H4 (cell line): Measurements from ENCODE around the gene RNASEH2A. TPM values are rescaled to one million over a fixed set of nuclear protein-coding genes. Genes with fewer than 3 reads are reported as not detected.

Source experiments
- DNase-seq: peaks from one replicate; pipeline ENCODE4 v3.0.0-alpha.2; 2015; ENCODE audit warnings: low spot score
- total RNA-seq: library from RNA; depleted of rRNA; stranded (reverse); fragments of >200 nt; shearing (Covaris generic); gene quantifications from 2 replicates; pipeline ENCODE4 v1.2.3, GENCODE V29; 2014; rRNA removed

RNASEH2A gene
- total RNA-seq, 1 experiment from 2014 or later: 92.1 TPM

DNA sequence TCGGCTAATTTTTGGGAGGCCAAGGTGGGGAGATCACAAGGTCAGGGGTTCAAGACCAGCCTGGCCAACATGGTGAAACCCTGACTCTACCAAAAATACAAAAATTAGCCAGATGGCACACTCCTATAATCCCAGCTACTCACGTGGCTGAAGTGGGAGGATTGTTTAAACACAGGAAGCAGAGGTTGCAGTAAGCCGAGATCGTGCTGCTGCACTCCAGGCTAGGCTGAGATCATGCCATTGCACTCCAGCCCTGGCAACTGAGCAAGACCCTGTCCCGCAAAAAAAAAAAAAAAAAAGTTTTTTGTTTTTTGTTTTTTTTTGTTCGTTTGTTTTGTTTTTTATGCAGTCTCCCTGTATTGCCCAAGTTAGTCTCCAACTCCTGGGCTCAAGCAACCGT is 53.2 kb downstream of the RNASEH2A start:
- no peak for DNase-seq

Other genes starting within 250 kb of the RNASEH2A start
- gene ZNF490, start 195.8 kb upstream of the RNASEH2A start, total RNA-seq: 2.6 and 5.7 TPM in 2 replicates
- 8.1 and 8.5 TPM in 2 replicates for gene ZNF791, start 195.7 kb upstream of the RNASEH2A start, total RNA-seq
- 34.2 and 53.4 TPM in 2 replicates for gene MAN2B1, start 139.8 kb upstream of the RNASEH2A start, total RNA-seq
- 12.8 and 13.7 TPM in 2 replicates for gene WDR83, start 139.8 kb upstream of the RNASEH2A start, total RNA-seq
- 65.1 and 100 TPM in 2 replicates for gene DHPS, start 124.7 kb upstream of the RNASEH2A start, total RNA-seq
- gene GNG14, start 118.6 kb upstream of the RNASEH2A start, total RNA-seq: not detected in 2 replicates
- gene FBXW9, start 110.0 kb upstream of the RNASEH2A start, total RNA-seq: 6.4 and 12.7 TPM in 2 replicates
- gene TNPO2, start 82.7 kb upstream of the RNASEH2A start, total RNA-seq: 30.1 and 33.0 TPM in 2 replicates
- 238 and 271 TPM in 2 replicates for gene TRIR, start 71.9 kb upstream of the RNASEH2A start, total RNA-seq
- 85.4 and 94.4 TPM in 2 replicates for gene GET3, start 69.1 kb upstream of the RNASEH2A start, total RNA-seq
- 0.06 TPM in 1 of 2 replicates, not detected in the other for gene BEST2, start 54.8 kb upstream of the RNASEH2A start, total RNA-seq
- 8.6 and 13.0 TPM in 2 replicates for gene HOOK2, start 31.0 kb upstream of the RNASEH2A start, total RNA-seq
- 55.7 and 71.3 TPM in 2 replicates for gene JUNB, start 15.1 kb upstream of the RNASEH2A start, total RNA-seq
- 6.1 and 6.7 TPM in 2 replicates for gene PRDX2, start 4.8 kb upstream of the RNASEH2A start, total RNA-seq
- gene THSD8, start 4.5 kb upstream of the RNASEH2A start, total RNA-seq: not detected in 2 replicates
- not detected in 2 replicates for gene RTBDN, start 28.0 kb downstream of the RNASEH2A start, total RNA-seq
- gene MAST1, start 31.9 kb downstream of the RNASEH2A start, total RNA-seq: 5.7 TPM in 1 of 2 replicates, not detected in the other
- gene DNASE2, start 74.9 kb downstream of the RNASEH2A start, total RNA-seq: 64.4 and 68.8 TPM in 2 replicates
- not detected in 2 replicates for gene KLF1, start 80.6 kb downstream of the RNASEH2A start, total RNA-seq
- gene GCDH, start 84.6 kb downstream of the RNASEH2A start, total RNA-seq: 31.0 and 38.3 TPM in 2 replicates
- gene SYCE2, start 112.7 kb downstream of the RNASEH2A start, total RNA-seq: 1.6 and 2.5 TPM in 2 replicates
- gene FARSA, start 127.1 kb downstream of the RNASEH2A start, total RNA-seq: 59.4 and 90.9 TPM in 2 replicates
- 1,463 and 1,526 TPM in 2 replicates for gene CALR, start 132.0 kb downstream of the RNASEH2A start, total RNA-seq
- gene RAD23A, start 139.3 kb downstream of the RNASEH2A start, total RNA-seq: 209 and 217 TPM in 2 replicates
- gene GADD45GIP1, start 150.6 kb downstream of the RNASEH2A start, total RNA-seq: 46.3 and 47.4 TPM in 2 replicates
- gene DAND5, start 163.0 kb downstream of the RNASEH2A start, total RNA-seq: 0.06 TPM in 1 of 2 replicates, not detected in the other
- 9.6 and 13.8 TPM in 2 replicates for gene NFIX, start 188.9 kb downstream of the RNASEH2A start, total RNA-seq